ENCODE results near the gene WFS1. TPM values are rescaled to one million over a fixed set of nuclear protein-coding genes. Genes with fewer than 3 reads are reported as not detected.

WFS1 gene
- total and polyA plus RNA-seq, 9 of the 15 experiments (the other 6 are each of a cell fraction or from before 2014, with no cell fraction given) = 0.01 to 0.29 (median 0.03) TPM; not detected in 5

- TF ChIP-seq ZNF263 (CRISPR knock-in tag; IDR thresholded peaks at IDR 0.05; ENCODE audit: borderline replicate concordance) = no peak
- no peak for TF ChIP-seq CSDE1 (IDR thresholded peaks at IDR 0.05)
Measured at GRCh38 chr4:6271701-6272465, 2.2 kb downstream of the WFS1 start (continued).

- 2% methylated on average over 15 of the region's 15 CpGs for WGBS (ENCODE audit: insufficient coverage, low coverage, missing lambda C conversion rate)
- no TSS peak for BruUV-seq (replicated peaks)
- no peak overlapping the region for H2AFZ ChIP-seq (ENCODE audit: low read depth, low read length)
- DNase-seq (ENCODE audit: extremely low read depth in 1 of 4, low spot score in 3 of 4) = no peak
- in situ Hi-C loops (cut with MboI) = no loop called here
- ATAC-seq = no peak
- no peak for FAIRE-seq
- POLR2A ChIA-PET = interaction anchor here (0.6 to 1.7 kb wide), 2 partner anchors 221 to 725 kb away, joined by 3 to 4 read pairs; no protein-coding TSS in a partner anchor
- no peaks in the 10 kb centered on the region for H3K9me1 ChIP-seq (ENCODE audit: control insufficient read depth, insufficient read depth, low read length)
- intact Hi-C loops (cut with micrococcal nuclease) = no loop called here
- peaks cover 11% of the 10 kb centered on the region; the same call in 1 of the 2 replicates for H4K20me1 ChIP-seq (replicated peaks; ENCODE audit: control insufficient read depth, insufficient read depth, low read length)
- H3K4me1 ChIP-seq (replicated peaks in 1 of 2; ENCODE audit: control insufficient read depth in 2 of 2, insufficient read depth in 2 of 2, low read length in 2 of 2) = peaks cover 0 to 16% of the 10 kb centered on the region in 2 experiments; a peak in 2 of 5 replicates
- CTCF ChIA-PET (ENCODE audit: low intra/inter-chr PET ratio) = no interaction called here
- peak overlapping the region in 1 of 2 experiments; percentile 26; a peak in 1 of 4 replicates for H3K9ac ChIP-seq (ENCODE audit: insufficient read depth in 1 of 2, low read depth in 2 of 2, low read length in 2 of 2)
- no peak overlapping the region for H3K4me3 ChIP-seq
- no peaks in the 10 kb centered on the region for H3K79me2 ChIP-seq (ENCODE audit: control insufficient read depth, insufficient read depth, low read length)
- no peak for TF ChIP-seq KAT8 (IDR thresholded peaks at IDR 0.05; ENCODE audit: low read depth)
- TF ChIP-seq MECOM (CRISPR knock-in tag; IDR thresholded peaks at IDR 0.05) = no peak
- TF ChIP-seq ZEB2 (IDR thresholded peaks at IDR 0.05) = no peak
- TF ChIP-seq ZBTB12 (CRISPR knock-in tag; IDR thresholded peaks at IDR 0.05) = no peak
- TF ChIP-seq ZNF12 (CRISPR knock-in tag; IDR thresholded peaks at IDR 0.05) = no peak
- no peak for TF ChIP-seq ATF7 (IDR thresholded peaks at IDR 0.05)
- TF ChIP-seq CC2D1A (IDR thresholded peaks at IDR 0.05) = no peak
- no peak for TF ChIP-seq ARHGAP35 (IDR thresholded peaks at IDR 0.05; ENCODE audit: partially characterized antibody)
- TF ChIP-seq ERF (CRISPR knock-in tag; IDR thresholded peaks at IDR 0.05) = no peak
- no peaks in the 10 kb centered on the region for H3K9me3 ChIP-seq (replicated peaks; ENCODE audit: control insufficient read depth, insufficient read depth, low read depth, low read length)
- H3K4me2 ChIP-seq (ENCODE audit: insufficient read depth, low read length) = no peak overlapping the region
- peaks cover 3 to 63% of the 10 kb centered on the region in 2 experiments; a peak in 3 of 5 replicates for H3K27me3 ChIP-seq (ENCODE audit: control insufficient read depth in 2 of 2, insufficient read depth in 2 of 2, low read length in 2 of 2)
- no peaks in the 10 kb centered on the region for H3K36me3 ChIP-seq (ENCODE audit: control insufficient read depth, insufficient read depth, low read length)
- no peak overlapping the region for H3K27ac ChIP-seq (ENCODE audit: extremely low read depth, low read depth, low read length)
Measured at GRCh38 chr4:6272863-6273660, 3.4 kb downstream of the WFS1 start.

Measured in K562 (cell line).